ENCODE data around the gene PPP1R3F.

Gene PPP1R3F

DNA sequence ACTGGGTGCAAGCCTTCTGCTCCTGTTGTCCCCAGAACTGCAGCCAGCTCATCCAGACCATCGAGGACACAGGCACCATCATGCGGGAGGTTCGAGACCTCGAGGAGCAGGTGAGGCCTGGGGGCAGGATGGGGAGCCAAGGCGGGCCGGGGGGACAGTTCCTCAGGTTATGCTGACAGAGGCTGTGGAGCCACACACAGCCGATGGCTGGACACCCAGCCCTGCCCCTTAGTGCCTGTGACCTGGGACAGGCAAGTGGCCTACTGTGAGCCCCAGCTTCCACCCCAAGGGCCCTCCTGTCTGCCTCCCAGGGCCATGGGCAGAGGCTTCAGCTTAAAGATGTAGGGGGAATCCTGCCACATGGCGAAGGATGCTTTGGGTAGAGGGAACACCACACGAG lies 20.0 kb upstream of the PPP1R3F start:
- no peak for DNase-seq

GRCh38 chrX:49250066-49250465 lies 19.5 kb upstream of the PPP1R3F start:
- DNase-seq, result no peak

DNA sequence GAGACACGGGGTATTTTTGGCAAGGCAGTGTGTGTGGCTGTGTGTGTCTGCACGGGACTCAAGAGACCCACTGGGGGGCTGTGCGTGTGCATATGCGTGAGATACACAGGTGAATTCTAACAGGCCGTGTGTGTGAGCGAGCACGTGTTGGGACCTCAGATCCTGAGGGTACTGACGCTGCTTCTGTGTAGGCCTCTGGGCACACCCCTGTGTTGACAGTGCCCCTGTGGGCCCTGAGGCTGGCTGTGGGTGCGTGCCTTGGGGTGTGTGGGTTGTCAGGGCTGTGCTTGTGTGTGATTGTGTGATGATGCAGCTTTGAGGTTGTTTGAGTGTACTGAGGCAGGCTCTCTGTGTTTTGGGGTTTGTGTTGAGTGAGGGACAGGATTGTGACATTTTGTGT lies 19.0 kb upstream of the PPP1R3F start:
- no peak for DNase-seq

GRCh38 chrX:49251325-49251724 lies 18.3 kb upstream of the PPP1R3F start:
- DNase-seq, result no peak

DNA sequence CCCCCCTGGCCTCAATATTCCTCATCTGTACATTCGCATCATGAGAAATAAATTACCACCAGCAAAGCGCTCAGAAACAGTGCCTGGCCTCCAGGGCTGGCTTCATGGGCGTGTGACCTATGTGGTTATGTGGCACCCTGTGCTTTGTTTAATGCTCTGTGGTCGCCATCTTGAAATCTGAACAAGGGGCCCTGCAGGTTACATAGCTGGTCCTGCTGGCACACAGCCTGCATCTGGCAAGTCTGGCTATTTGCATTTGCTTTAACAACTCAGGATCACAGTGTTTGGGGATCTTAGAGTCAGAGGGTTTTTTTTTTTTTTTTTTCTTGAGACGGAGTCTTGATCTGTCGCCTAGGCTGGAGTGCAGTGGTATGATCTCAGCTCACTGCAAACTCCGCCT lies 15.0 kb upstream of the PPP1R3F start:
- DNase-seq, result no peak

GRCh38 chrX:49256268-49256995 lies 13.2 kb upstream of the PPP1R3F start:
- no peak for DNase-seq

GRCh38 chrX:49257074-49257790 lies 12.4 kb upstream of the PPP1R3F start:
- no peak for DNase-seq

DNA sequence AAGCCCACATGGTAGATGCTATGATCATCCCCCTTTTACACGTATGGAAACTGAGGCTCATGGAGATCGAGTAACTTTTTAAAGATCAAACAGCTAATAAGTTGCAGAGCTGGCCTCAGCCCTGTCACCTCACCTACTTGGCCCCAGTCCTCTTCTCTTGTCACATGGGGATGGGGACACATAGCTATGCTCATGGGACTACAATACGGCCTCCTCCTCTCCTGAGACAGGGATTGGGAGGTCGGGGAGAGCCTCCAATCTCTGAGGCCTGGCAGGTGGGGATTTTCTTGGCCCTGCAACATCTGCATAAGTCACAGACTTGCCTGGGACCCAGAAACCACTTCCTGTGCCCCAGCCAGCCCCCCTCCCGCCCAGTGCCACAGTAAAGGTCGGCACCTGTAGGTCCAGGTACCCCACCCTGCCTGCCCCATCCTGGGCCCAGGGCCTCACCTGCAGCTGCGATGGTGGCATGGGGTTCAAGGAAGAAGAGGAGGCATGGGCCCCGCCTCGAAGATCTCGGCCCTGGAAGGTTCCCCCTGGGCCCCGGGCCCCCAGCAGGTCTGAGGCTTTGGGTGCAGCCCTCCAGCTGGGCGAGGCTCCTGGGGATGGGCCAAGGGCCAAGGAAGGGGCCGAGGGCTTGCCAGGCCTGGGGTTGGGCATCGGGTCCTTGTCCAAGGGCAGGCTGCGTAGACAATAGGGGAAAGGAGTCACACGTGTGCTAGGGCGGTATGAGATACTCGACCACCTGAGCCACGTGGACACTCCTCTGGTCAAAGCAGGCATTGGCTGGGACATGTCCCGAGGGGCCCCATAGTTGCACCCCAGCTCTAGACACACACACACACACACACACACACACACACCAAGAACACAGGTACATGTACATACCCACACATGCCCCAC lies 11.5 kb upstream of the PPP1R3F start:
- no peak for DNase-seq

- no peak for DNase-seq
Observed at GRCh38 chrX:49258749-49259124, 10.9 kb upstream of the PPP1R3F start.

- no peak for DNase-seq
Observed at GRCh38 chrX:49260221-49260985, 9.2 kb upstream of the PPP1R3F start.

DNA sequence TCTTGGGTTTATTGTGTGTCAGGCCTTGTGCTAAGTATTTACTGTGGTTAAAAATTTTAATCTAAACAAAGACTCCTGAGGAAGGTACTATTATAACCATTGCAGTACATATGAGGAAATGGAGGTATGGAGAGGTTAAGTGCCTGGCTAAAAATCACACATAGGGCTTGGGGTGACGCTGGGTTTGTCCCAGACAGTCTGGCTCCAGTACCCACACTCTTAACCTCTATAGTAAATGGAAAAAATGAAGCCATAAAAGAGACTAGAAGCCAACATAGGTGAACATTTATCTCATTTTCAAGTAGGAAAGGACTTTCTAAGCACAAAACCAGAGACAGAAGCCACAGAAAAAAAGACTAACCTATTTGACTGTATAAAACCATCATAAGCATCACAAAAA lies 7.0 kb upstream of the PPP1R3F start:
- DNase-seq, result no peak

GRCh38 chrX:49263631-49264030 lies 6.0 kb upstream of the PPP1R3F start:
- DNase-seq, result no peak

DNA sequence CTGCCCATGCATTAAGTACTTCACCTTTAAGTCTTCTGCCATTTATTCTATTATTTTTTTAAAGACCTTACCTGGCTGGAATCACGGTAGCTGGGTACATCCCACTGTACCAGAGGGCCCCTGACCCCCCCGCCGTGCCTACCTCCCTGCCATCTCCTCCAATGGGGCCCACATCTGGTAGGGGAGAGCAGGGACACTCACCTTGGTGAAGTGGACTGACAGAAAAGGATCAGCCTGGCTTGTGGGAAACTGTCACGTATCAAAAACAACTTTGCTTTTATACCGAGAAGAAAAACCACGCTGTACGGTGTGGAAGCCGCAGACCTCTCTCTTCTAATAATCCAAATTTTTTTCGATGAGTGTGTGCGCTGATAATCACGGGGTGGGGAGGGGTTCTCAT lies 5.1 kb upstream of the PPP1R3F start, which contains the start of gene FOXP3:
FOXP3 (minus strand) TSS at position 251 of the 400 bp plus-strand sequence. CDS start 6,205 bp downstream, outside the sequence.
- no peak for DNase-seq

DNA sequence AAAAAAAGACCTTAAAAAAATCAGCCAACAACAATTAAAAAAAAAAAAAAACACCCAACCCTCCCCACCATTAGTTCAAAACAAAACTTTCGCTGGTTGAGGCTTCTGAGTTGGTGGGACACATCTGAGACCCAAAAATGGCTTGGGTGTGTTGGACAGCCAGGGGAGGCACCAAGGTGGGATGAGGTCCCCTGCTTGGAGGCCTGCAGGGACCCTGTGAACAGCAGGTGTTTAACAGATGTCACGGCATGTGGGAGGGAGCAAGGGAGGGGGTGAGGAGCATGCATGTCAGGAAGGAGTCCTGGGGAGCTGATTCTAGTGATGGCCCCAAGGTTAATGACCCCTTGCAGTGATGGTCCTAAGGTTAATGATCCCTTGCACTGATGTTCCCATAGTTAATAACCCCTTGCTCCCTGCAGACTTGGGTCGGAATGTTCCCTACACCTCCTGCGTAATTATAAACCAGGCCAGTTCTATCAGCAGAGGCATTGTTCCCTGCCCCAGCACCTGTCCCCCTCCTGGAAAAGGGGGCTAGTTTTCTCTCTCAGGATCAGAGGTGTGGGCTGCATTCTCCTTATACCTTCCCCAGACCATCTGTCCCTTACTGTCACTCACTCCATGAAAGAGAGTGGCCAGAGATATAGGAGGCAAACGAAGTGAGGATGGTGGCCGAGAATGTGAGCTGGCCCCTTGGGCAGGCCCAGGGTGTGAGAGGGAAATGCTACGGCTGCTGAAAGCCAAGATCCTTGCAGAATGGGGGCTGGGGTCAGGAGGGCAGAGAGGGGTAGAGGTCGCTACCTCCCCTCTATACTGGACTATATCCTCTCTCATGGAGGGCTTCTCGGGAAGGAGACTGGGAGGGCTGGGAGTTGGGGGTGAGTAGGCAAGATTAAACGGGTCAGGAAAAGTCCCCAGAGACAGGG lies 2.8 kb upstream of the PPP1R3F start:
- no peak for DNase-seq

- DNase-seq, result no peak
Observed at GRCh38 chrX:49268702-49269009, 937 bp upstream of the PPP1R3F start.

DNA sequence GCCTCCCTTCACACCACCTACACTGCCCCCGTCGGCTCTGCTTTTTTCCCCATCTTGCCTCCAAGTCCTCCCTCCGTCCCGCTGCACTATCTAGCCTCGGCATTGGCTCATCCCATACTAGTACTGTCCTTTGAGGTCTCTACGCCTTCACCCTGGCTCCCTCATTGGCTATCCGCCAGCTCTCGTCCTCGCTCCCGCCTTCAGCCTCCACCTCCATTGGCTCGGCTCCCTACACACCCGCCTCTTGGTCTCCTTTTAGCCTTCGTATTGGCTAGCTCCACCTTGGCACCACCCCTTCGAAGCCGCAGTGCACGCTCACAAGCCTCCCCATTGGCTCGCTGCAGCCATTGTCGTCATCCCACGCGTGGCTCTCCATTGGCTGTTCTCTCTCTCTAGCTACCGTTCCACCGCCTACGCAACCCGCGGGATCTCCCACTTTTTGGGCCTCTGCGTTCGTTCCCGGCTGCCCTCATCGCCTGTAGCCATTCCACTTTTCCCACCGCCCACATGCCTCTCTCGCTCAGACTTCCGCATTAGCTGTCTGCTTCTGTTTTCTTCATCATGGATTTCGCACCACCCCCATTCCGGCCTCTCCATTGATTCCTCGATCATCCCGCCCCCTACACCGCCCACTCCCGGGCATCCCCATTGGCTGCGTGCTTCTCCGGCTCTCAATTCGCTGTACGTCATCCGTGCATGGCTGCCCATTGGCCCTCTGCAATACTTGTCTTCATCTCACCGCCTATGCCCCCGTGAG lies 405 bp upstream of the PPP1R3F start:
- peak; percentile 98 for DNase-seq

- no peak for DNase-seq
Observed at GRCh38 chrX:49270249-49270921, 792 bp downstream of the PPP1R3F start.

DNA sequence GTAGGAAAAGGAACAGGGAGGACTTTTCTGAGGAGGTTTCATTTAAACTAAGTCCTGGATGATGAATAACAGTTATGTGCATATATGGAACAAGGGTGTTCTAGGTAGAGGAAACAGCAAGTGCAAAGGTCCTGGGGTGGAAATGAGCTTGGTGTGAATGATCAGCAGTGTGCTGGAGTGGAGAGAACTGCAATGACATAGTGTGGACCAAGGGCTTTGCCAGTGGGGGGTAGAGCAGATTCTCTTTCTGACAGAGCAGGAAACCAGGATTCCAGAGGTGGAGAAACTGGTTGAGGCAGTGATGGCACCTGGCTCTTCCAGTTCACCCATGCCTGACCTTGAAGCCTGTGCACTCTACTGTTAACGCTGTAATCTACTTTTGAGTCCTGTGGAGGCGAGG lies 1.7 kb downstream of the PPP1R3F start:
- DNase-seq, result no peak

DNA sequence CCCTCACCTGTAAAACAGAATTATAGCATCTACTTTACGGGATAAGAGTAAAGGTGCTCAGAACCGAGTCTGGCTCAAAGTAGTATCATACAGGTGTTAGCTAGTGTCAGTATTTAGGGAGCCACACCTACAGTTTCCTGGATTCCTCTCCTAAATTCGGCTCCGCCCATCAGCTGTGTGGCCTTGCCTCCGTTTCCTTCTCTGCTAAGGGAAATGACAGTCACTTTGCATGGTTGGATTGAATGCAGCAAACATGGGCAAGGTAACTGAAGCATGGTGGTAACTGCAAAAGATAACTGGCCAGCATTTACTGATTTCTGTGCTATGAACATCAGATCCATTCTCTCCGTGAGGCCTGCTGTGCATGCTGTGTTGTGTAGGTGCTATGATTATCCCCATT lies 2.8 kb downstream of the PPP1R3F start:
- no peak for DNase-seq

DNA sequence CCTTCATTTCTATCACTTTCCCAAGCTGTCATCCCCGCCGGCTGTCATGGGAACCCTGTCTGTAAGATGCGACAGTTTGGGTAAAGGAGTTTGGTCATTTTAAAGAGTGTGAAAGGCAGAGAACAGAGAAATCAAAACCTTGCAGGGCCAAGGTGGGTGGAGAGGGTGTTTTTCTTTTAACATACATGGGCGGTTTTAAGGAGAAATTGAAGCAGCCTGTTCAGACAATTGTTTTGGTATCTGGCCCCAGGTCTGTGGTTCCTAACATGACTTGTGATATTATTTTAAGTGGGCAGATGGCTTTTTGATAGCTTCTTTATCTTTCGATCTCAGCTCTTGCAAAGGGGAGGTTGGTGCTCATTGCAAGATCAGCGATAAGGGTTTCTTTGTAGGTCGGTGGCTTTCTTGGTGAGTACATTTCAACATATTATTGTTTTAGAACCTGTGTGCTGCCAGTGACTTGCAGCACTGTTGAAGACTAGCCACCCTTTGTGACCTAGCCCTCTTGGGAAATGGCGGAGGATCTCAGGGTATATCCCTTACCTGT lies 3.7 kb downstream of the PPP1R3F start:
- DNase-seq, result no peak

Data from fibroblast of upper back skin (primary cell).